MCF 10A (cell line): ENCODE measurements around the gene MINAR1. TPM values are rescaled to one million over a fixed set of nuclear protein-coding genes. Genes with fewer than 3 reads are reported as not detected.

Experiments used
- BruUV-seq: library from RNA; stranded (reverse); fragments of 400-500 nt; replicated peaks from 2 replicates; lab custom pipeline; 2021; lab: Mats Ljungman, UMichigan
- CTCF ChIA-PET: fragments of 300-600 bp; sonication (Branson Sonifier 250); formaldehyde crosslinking; extraction: SDS; loops from one replicate; lab custom pipeline; 2021; ENCODE audit warnings: antibody characterized with exemption, inconsistent platforms; lab: Yijun Ruan, JAX
- POLR2A ChIA-PET: fragments of 300-600, 350-650 bp; sonication (Branson Sonifier 250); formaldehyde crosslinking; extraction: SDS; loops from one replicate; lab custom pipeline; 2020; ENCODE audit warnings: antibody characterized with exemption, inconsistent platforms; lab: Yijun Ruan, JAX
- DNase-seq: peaks from one replicate; pipeline ENCODE4 v3.0.0-alpha.2; 2018; ENCODE audit not compliant: unreplicated experiment
- H3K27ac Mint-ChIP-seq: one replicate; pipeline ENCODE4 v1.8.0; 2022; ENCODE audit warnings: mild to moderate bottlenecking, low read depth, mixed read lengths; ENCODE audit not compliant: unreplicated experiment
- H3K27me3 Mint-ChIP-seq: one replicate; pipeline ENCODE4 v1.8.0; 2022; ENCODE audit warnings: mixed read lengths; ENCODE audit not compliant: insufficient read depth, unreplicated experiment
- H3K36me3 Mint-ChIP-seq: one replicate; pipeline ENCODE4 v1.8.0; 2022; ENCODE audit warnings: mild to moderate bottlenecking, moderate library complexity, mixed read lengths; ENCODE audit not compliant: insufficient read depth, unreplicated experiment
- H3K4me1 Mint-ChIP-seq: one replicate; pipeline ENCODE4 v1.8.0; 2022; ENCODE audit warnings: mixed read lengths; ENCODE audit not compliant: insufficient read depth, unreplicated experiment
- H3K4me3 Mint-ChIP-seq: one replicate; pipeline ENCODE4 v1.8.0; 2022; ENCODE audit warnings: mild to moderate bottlenecking, moderate library complexity, mixed read lengths; ENCODE audit not compliant: unreplicated experiment
- H3K9me3 Mint-ChIP-seq: one replicate; pipeline ENCODE4 v1.8.0; 2022; ENCODE audit warnings: mixed read lengths; ENCODE audit not compliant: unreplicated experiment
- intact Hi-C: fragments of 100-400 bp; cut with micrococcal nuclease; formaldehyde crosslinking; loops from 2 replicates; pipeline ENCODE4 v1.14.1; 2022
- total RNA-seq: library from RNA; stranded (reverse); gene quantifications from 2 replicates; pipeline ENCODE4 v1.2.3, GENCODE V29; 2022
- TF ChIP-seq, protein P1 (sequence below): fragments of 200-600 bp; IDR thresholded peaks from one replicate; pipeline ENCODE4 v1.8.0; 2022; ENCODE audit warnings: antibody characterized with exemption, mild to moderate bottlenecking; ENCODE audit not compliant: unreplicated experiment

Gene MINAR1
- total RNA-seq, 1 experiment from 2014 or later = 0.47 TPM

- TF ChIP-seq, protein P1, sequence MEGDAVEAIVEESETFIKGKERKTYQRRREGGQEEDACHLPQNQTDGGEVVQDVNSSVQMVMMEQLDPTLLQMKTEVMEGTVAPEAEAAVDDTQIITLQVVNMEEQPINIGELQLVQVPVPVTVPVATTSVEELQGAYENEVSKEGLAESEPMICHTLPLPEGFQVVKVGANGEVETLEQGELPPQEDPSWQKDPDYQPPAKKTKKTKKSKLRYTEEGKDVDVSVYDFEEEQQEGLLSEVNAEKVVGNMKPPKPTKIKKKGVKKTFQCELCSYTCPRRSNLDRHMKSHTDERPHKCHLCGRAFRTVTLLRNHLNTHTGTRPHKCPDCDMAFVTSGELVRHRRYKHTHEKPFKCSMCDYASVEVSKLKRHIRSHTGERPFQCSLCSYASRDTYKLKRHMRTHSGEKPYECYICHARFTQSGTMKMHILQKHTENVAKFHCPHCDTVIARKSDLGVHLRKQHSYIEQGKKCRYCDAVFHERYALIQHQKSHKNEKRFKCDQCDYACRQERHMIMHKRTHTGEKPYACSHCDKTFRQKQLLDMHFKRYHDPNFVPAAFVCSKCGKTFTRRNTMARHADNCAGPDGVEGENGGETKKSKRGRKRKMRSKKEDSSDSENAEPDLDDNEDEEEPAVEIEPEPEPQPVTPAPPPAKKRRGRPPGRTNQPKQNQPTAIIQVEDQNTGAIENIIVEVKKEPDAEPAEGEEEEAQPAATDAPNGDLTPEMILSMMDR = no peak
- Mint-ChIP-seq H3K27ac (no peak overlapping the region), H3K9me3 (no peaks in the 10 kb centered on the region), H3K36me3 (peaks cover 6% of the 10 kb centered on the region), H3K27me3 (no peaks in the 10 kb centered on the region), H3K4me1 (no peaks in the 10 kb centered on the region), H3K4me3 (no peak overlapping the region)
- intact Hi-C loops = no loop called here
- no peak for DNase-seq
- ChIA-PET POLR2A (no interaction called here), CTCF (no interaction called here)
- BruUV-seq = no TSS peak
Measured at GRCh38 chr15:79412010-79412409, 20.1 kb upstream of the MINAR1 start.

GRCh38 chr15:79412429-79412828, 19.7 kb upstream of the MINAR1 start:
- Mint-ChIP-seq H3K36me3 (peaks cover 6% of the 10 kb centered on the region), H3K4me1 (no peaks in the 10 kb centered on the region), H3K4me3 (no peak overlapping the region), H3K27ac (no peak overlapping the region), H3K9me3 (no peaks in the 10 kb centered on the region), H3K27me3 (no peaks in the 10 kb centered on the region)
- intact Hi-C loops = no loop called here
- POLR2A ChIA-PET = no interaction called here
- TF ChIP-seq, protein P1 = no peak
- BruUV-seq = no TSS peak
- CTCF ChIA-PET = no interaction called here
- no peak for DNase-seq

DNA sequence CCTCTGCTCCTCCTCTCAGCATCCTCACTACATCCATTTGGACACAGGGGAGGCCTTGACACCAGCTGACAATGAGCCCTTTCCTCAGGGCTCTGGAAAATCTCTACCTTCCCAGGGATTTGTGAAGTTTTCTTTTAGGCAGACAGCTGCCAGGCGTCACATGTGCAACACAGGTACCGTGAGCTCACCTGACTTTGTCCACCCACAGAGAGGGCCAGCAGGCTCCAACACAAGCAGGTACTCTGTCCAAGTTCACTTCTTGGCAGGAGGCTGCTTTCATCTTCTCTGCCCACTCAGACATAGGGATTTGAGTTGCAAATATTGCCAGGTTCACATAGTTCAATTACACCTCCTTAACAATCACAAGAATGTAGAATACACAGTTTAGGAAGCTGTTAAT, 15.3 kb upstream of the MINAR1 start:
- Mint-ChIP-seq H3K27me3 (no peaks in the 10 kb centered on the region), H3K9me3 (no peaks in the 10 kb centered on the region), H3K4me1 (no peaks in the 10 kb centered on the region), H3K4me3 (no peak overlapping the region), H3K36me3 (peaks cover 6% of the 10 kb centered on the region), H3K27ac (no peak overlapping the region)
- ChIA-PET POLR2A (interaction anchor here (1.1 kb wide), 1 partner anchor 34 kb away, joined by 3 read pairs; no protein-coding TSS in a partner anchor), CTCF (interaction anchor here (0.6 kb wide), 1 partner anchor 59 kb away, joined by 4 read pairs; no protein-coding TSS in a partner anchor)
- intact Hi-C loops = no loop called here
- TF ChIP-seq, protein P1 = no peak
- no TSS peak for BruUV-seq
- DNase-seq = no peak

DNA sequence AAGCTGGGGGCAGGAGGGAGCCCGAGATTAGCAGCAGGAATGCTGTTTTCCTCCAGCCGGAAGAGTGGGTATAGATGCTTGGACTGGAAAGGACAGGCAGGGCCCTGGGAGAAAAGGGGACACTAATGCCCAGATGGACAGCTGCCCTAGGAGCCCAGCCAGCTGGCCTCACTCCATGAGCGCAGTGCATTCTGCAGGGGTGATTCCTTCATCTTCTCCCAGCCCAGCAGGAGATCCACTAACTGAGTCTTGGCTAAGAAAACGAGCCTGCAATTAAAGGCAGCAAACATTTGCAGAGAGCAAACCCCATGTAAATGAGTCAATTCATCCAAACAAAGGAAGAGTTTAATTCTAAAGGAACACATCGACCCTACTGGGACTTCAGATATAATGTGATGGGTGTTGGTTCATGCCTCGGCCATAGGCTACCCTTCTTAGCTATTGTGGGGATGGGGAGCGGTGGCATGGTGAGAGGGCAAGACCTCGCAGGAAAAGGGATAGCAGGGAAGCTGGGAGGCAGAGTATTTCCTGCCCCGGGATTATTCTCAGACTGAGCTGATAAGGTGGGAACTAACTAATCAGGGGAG, 13.3 kb upstream of the MINAR1 start:
- no peak for DNase-seq
- intact Hi-C loops = no loop called here
- BruUV-seq = no TSS peak
- Mint-ChIP-seq H3K4me1 (no peaks in the 10 kb centered on the region), H3K4me3 (no peak overlapping the region), H3K27ac (no peak overlapping the region), H3K27me3 (no peaks in the 10 kb centered on the region), H3K36me3 (no peaks in the 10 kb centered on the region), H3K9me3 (no peaks in the 10 kb centered on the region)
- ChIA-PET POLR2A (no interaction called here), CTCF (interaction anchor here (0.7 to 1.9 kb wide), 2 partner anchors 37 to 434 kb away, joined by 3 to 7 read pairs; no protein-coding TSS in a partner anchor)
- TF ChIP-seq, protein P1 = no peak
